Astrocyte of the spinal cord (primary cell): ENCODE data around the gene C6orf89.

Experiments
- DNase-seq: peaks from one replicate; pipeline ENCODE4 v3.0.0; 2011; ENCODE audit warnings: low read depth, low spot score
- H3K4me3 ChIP-seq: 2 replicates; pipeline ENCODE4 v1.5.1; 2011; ENCODE audit warnings: low read depth, mild to moderate bottlenecking, low read length, moderate library complexity
- in situ Hi-C: cut with HindIII; loops from 2 replicates; pipeline ENCODE4 v1.10.0; 2017; ENCODE audit warnings: low sequenced_read_pairs
- TF ChIP-seq, protein P1 (sequence below): IDR thresholded peaks from 2 replicates; pipeline ENCODE4 v1.5.1; 2012; ENCODE audit warnings: low read depth, mild to moderate bottlenecking, low read length, inconsistent platforms

The C6orf89 gene

GRCh38 chr6:36852481-36853147 lies 33.1 kb upstream of the C6orf89 start:
- in situ Hi-C loops = no loop called here
- TF ChIP-seq, protein P1, sequence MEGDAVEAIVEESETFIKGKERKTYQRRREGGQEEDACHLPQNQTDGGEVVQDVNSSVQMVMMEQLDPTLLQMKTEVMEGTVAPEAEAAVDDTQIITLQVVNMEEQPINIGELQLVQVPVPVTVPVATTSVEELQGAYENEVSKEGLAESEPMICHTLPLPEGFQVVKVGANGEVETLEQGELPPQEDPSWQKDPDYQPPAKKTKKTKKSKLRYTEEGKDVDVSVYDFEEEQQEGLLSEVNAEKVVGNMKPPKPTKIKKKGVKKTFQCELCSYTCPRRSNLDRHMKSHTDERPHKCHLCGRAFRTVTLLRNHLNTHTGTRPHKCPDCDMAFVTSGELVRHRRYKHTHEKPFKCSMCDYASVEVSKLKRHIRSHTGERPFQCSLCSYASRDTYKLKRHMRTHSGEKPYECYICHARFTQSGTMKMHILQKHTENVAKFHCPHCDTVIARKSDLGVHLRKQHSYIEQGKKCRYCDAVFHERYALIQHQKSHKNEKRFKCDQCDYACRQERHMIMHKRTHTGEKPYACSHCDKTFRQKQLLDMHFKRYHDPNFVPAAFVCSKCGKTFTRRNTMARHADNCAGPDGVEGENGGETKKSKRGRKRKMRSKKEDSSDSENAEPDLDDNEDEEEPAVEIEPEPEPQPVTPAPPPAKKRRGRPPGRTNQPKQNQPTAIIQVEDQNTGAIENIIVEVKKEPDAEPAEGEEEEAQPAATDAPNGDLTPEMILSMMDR = peak; percentile 18
- no peak overlapping the region for H3K4me3 ChIP-seq
- peak; percentile 60 for DNase-seq

DNA sequence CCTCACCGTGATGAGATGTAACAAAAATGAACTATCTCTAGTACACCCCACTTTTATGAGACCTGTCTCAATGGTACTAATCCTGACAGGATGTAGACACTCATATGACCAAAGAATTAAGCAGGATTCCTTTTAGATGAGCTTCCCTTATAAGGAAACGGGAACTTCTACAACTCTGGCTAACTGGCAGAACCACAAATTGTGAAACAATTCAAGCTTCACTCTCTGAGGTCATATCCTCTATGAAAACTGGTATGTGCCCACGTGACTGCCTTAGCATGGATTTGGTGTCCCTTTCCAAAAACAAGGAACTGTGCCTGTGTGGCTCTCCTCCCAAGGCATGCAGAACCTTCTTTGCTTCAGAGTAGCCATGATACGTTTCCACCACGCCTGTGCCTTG lies 32.4 kb upstream of the C6orf89 start:
- TF ChIP-seq, protein P1 = no peak
- H3K4me3 ChIP-seq = no peak overlapping the region
- peak; percentile 77 for DNase-seq
- in situ Hi-C loops = no loop called here

GRCh38 chr6:36855750-36856149 lies 30.0 kb upstream of the C6orf89 start:
- TF ChIP-seq, protein P1 = no peak
- no peak overlapping the region for H3K4me3 ChIP-seq
- DNase-seq = no peak
- in situ Hi-C loops = no loop called here

GRCh38 chr6:36856277-36856676 lies 29.5 kb upstream of the C6orf89 start:
- no peak overlapping the region for H3K4me3 ChIP-seq
- in situ Hi-C loops = no loop called here
- DNase-seq = no peak
- TF ChIP-seq, protein P1 = no peak

GRCh38 chr6:36857325-36857724 lies 28.4 kb upstream of the C6orf89 start:
- no peak overlapping the region for H3K4me3 ChIP-seq
- in situ Hi-C loops = no loop called here
- DNase-seq = no peak
- TF ChIP-seq, protein P1 = no peak

GRCh38 chr6:36858407-36858981 lies 27.3 kb upstream of the C6orf89 start:
- H3K4me3 ChIP-seq = no peak overlapping the region
- in situ Hi-C loops = no loop called here
- TF ChIP-seq, protein P1 = no peak
- DNase-seq = peak; percentile 47
